Gastrocnemius medialis (tissue), 4 donors: ENCODE data around the gene MON1A.

ENCODE experiments used
- CTCF ChIP-seq, 5 experiments: fragments of 450-650 bp in 3 of 5; fragments of 200-600 bp in 2 of 5; sonication (generic) in 2 of 5; IDR thresholded peaks in 4 of 5; conservative IDR thresholded peaks in 1 of 5; 1 replicate in 4 of 5; 2 replicates in 1 of 5; pipeline ENCODE4 v1.5.1; 2016 to 2019; ENCODE audit warnings: antibody characterized with exemption in 5 of 5, mild to moderate bottlenecking in 3 of 5, moderate library complexity in 3 of 5
- POLR2A ChIP-seq, 2 donors: fragments of 450-650 bp; IDR thresholded peaks; one replicate each; pipeline ENCODE4 v1.6.1; 2017; ENCODE audit warnings: antibody characterized with exemption in 2 of 2, mild to moderate bottlenecking in 2 of 2, moderate library complexity in 2 of 2

GRCh38 chr3:49867871-49868321 lies 61.7 kb downstream of the MON1A start:
- TF ChIP-seq CTCF (IDR thresholded peaks at IDR 0.05 in 4 of 5, conservative IDR thresholded peaks at IDR 0.05 in 1 of 5), result no peak
- no peak for TF ChIP-seq POLR2A (IDR thresholded peaks at IDR 0.05)
